ENCODE data around the gene PPP1R9B.

GRCh38 chr17:50170662-50171370, 20.3 kb upstream of the PPP1R9B start:
- TF ChIP-seq CTCF (conservative IDR thresholded peaks at IDR 0.05; ENCODE audit: low read depth, low read length) = no peak
- TF ChIP-seq EZH2 (IDR thresholded peaks at IDR 0.05; ENCODE audit: borderline replicate concordance, low read depth, low read length, poor library complexity, severe bottlenecking) = no peak
